Activated T-helper 17 cell treated with anti-CD3 and anti-CD28 coated beads, Interleukin-2, amount 50 U/mL, for 72 hours (primary cell): ENCODE results near the gene EMX2. TPM values are rescaled to one million over a fixed set of nuclear protein-coding genes. Genes with fewer than 3 reads are reported as not detected.
"Not testable (repeated sequence)": the region's sequence is repeated elsewhere in the genome, so short reads cannot be mapped to it uniquely, and the experiment has no call there.

Source experiments
- ATAC-seq: fragments of 150-1000 bp; cut with Tn5 transposase; replicated peaks from 2 replicates; pipeline ENCODE4 v1.10.0; 2021; ENCODE audit warnings: mild to moderate bottlenecking, moderate library complexity
- H3K27ac Mint-ChIP-seq: one replicate; pipeline ENCODE4 v1.8.0; 2022; ENCODE audit warnings: mixed read lengths
- H3K27me3 Mint-ChIP-seq: one replicate; pipeline ENCODE4 v1.8.0; 2022; ENCODE audit warnings: mixed read lengths
- H3K36me3 Mint-ChIP-seq: one replicate; pipeline ENCODE4 v1.8.0; 2022; ENCODE audit warnings: low read depth, mild to moderate bottlenecking, mixed read lengths
- H3K4me1 Mint-ChIP-seq: one replicate; pipeline ENCODE4 v1.8.0; 2022; ENCODE audit warnings: mixed read lengths
- H3K4me3 Mint-ChIP-seq: one replicate; pipeline ENCODE4 v1.8.0; 2022; ENCODE audit warnings: mild to moderate bottlenecking, mixed read lengths
- H3K9me3 Mint-ChIP-seq: one replicate; pipeline ENCODE4 v1.8.0; 2022; ENCODE audit warnings: mixed read lengths
- total RNA-seq, 2 donors: library from RNA; stranded (reverse); gene quantifications; one replicate each; pipeline ENCODE4 v1.2.3, GENCODE V29; 2022

The EMX2 gene
- not detected for total RNA-seq

DNA sequence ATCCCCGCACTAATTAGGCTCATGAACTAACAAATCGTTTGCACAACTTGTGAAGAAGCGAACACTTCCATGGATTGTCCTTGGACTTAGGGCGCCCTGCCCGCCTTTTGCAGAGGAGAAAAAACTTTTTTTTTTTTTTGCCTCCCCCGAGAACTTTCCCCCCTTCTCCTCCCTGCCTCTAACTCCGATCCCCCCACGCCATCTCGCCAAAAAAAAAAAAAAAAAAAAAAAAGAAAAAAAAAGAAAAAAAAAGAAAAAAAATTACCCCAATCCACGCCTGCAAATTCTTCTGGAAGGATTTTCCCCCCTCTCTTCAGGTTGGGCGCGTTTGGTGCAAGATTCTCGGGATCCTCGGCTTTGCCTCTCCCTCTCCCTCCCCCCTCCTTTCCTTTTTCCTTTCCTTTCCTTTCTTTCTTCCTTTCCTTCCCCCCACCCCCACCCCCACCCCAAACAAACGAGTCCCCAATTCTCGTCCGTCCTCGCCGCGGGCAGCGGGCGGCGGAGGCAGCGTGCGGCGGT is at the start of gene EMX2:
EMX2 (plus strand) TSS at position 41 of the 519 bp plus-strand sequence. CDS start 522 bp downstream, outside the sequence.
- no peak for ATAC-seq
- Mint-ChIP-seq H3K4me3 (peak within 1 kb of the TSS; percentile 44), H3K4me1 (peaks cover 1% of the 10 kb centered on the region), H3K27ac (no peak within 1 kb of the TSS), H3K27me3 (peaks cover 52% of the 10 kb centered on the region), H3K9me3 (no peaks in the 10 kb centered on the region), H3K36me3 (peaks cover 6% of the 10 kb centered on the region)

DNA sequence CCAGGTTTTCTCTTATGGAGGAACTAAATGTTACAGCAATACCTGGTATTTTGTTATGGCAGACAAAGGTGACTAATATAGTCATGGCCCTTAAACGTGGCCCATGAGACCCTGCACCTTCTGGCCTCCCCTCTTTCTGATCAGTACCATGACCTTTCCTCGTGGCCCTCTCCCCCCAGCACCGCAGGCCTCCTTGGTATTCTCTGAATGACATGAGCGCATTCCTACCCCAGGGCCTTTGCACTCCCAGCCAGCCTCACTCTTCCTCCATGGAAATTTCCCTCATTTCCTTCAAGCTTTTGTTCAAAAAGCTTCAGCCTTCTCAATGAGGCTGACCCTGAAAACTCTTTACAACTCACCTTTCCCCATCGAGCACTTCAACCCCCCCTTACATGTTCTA is 46.5 kb upstream of the EMX2 start:
- Mint-ChIP-seq H3K36me3 (no peaks in the 10 kb centered on the region), H3K27ac (no peak overlapping the region), H3K27me3 (peaks cover 41% of the 10 kb centered on the region), H3K4me1 (peaks cover 4% of the 10 kb centered on the region), H3K4me3 (no peak overlapping the region), H3K9me3 (no peaks in the 10 kb centered on the region)
- ATAC-seq = no peak

DNA sequence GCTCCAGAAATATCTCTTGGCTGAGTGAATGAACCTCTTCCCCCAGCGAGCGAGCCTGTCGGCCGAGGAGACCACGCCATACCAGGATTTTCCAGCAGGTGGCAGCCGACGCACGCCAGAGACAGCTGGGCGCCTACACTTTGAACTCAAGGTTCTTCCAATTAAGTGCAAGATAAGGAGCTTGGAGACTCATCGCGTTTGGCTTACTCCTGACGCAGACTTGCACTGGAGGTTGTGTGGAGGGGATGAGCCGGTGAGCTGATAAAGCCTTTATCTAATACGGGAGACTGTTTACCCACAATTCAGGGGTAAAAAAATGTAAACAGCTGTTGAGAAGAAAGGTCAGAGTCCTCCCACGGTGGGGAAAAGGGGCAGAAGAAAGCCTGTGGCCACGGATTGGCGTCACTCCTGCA is 45.9 kb upstream of the EMX2 start:
- Mint-ChIP-seq H3K27ac (no peak overlapping the region), H3K9me3 (no peaks in the 10 kb centered on the region), H3K27me3 (peaks cover 41% of the 10 kb centered on the region), H3K36me3 (no peaks in the 10 kb centered on the region), H3K4me1 (peaks cover 4% of the 10 kb centered on the region), H3K4me3 (no peak overlapping the region)
- peak; percentile 62 for ATAC-seq

DNA sequence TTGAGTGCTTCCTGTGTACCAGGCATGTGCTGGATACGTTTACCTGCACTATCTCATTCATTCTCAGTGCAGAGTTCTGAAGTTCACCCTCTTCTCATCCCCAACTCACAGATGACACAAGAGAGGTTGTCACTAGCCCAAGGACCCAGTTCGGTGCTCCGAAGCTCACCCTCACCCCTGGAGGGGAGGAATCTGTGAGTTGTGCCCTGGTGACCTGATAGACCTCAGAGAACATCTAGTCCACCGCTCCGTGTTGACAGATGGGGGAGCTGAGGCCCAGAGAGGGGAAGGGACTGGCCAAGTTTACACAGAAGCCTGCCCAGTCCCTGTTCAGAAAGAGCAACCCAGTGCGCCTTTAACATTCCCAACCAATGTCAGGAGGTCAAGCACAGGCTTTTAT is 44.8 kb upstream of the EMX2 start:
- H3K27me3 Mint-ChIP-seq = peaks cover 42% of the 10 kb centered on the region
- no peak overlapping the region for H3K4me3 Mint-ChIP-seq
- H3K27ac Mint-ChIP-seq = no peak overlapping the region
- H3K9me3 Mint-ChIP-seq = no peaks in the 10 kb centered on the region
- no peaks in the 10 kb centered on the region for H3K36me3 Mint-ChIP-seq
- peaks cover 4% of the 10 kb centered on the region for H3K4me1 Mint-ChIP-seq
- no peak for ATAC-seq

DNA sequence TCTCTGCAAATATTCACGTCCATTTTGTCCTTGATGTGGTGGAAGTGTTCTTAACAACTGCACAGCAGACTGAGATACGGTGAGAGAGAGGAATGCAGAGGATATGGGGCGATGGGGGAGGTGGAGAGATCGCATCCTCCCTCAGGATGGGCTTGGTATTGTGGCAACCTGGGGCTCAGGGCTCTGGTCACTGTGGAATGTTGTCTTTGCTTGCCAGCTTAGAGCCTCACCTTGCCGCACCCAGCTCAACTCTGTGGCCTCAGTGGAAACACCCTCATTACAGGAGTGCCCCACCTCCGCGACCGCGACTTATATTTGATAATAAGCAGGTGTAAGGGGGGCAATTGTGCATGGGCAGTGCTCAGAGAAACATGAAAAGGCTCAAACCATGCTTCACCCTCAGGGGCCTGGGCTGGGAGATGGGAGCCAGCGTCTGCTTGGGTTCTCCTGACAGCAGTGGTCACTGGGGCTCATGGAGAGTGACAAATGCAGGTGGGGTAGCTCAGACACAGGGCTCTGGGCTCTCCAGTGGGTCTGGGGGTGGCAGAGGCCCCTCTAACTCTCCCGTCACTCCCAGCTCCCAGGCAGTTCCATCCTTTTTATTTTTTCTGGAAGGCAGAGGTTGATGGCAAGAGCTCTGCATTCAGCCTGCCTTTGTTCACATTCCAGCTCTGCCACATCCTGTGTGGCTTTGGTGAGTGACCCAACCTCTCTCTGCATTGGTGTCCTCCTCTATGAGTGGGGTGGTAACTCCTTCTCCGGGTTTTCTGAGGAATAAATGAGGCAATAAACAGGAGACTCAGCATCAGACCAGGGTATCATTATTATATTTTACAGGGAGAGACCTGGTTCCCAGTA is 43.1 kb upstream of the EMX2 start:
- Mint-ChIP-seq H3K27me3 (peaks cover 34% of the 10 kb centered on the region), H3K9me3 (no peaks in the 10 kb centered on the region), H3K36me3 (no peaks in the 10 kb centered on the region), H3K27ac (no peak overlapping the region), H3K4me3 (no peak overlapping the region), H3K4me1 (peaks cover 4% of the 10 kb centered on the region)
- ATAC-seq = no peak

DNA sequence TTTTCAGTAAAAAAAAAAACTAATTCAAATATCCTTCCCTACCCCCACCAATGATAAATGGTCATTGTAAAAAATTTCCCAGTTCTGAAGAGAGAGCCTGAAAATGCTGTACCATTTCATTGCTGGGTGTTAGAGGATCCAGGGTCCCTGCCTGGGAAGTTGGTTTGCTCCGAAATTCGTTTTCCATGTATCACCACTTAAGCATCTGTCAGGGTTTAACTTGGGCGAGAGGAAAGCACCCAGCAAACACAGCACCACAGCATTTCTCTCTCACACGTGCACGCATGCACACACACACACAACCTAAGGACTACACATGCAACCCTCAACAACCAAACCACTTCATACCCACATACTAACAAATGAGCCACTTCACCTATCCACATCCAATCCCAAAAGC is 42.1 kb upstream of the EMX2 start:
- Mint-ChIP-seq H3K36me3 (no peaks in the 10 kb centered on the region), H3K4me3 (no peak overlapping the region), H3K27ac (no peak overlapping the region), H3K27me3 (peaks cover 28% of the 10 kb centered on the region), H3K9me3 (no peaks in the 10 kb centered on the region), H3K4me1 (peaks cover 4% of the 10 kb centered on the region)
- no peak for ATAC-seq

DNA sequence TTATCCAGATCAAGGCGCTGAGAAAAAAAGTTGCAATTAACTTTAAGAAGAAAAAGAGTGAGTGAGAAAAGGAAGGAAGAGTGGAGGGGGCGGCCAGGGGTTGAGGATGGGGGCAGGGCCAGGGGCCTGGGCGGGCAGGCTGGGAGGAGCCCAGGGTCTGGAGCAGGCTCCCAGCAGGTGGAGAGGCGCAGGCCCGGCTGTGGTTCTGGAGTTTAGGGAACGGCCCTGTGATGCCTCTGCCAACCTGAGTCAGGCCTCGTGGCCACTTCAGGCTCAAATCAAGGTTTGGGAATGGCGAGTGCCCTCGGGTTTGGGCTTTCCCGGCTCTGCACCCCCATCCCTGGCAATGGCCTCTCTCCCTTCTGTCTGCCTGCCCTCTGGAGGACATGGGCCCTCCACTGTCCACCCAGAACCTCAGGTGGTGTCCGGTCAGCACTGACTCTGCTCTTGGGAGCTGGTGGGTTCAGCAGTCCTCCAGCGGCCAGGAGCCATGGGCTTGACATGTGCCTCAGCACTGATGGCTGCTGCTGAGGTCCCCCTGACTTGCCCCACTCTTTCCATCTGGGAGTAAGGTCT is 41.0 kb upstream of the EMX2 start:
- ATAC-seq = no peak
- Mint-ChIP-seq H3K27ac (no peak overlapping the region), H3K27me3 (peaks cover 19% of the 10 kb centered on the region), H3K4me1 (peaks cover 3% of the 10 kb centered on the region), H3K4me3 (no peak overlapping the region), H3K36me3 (no peaks in the 10 kb centered on the region), H3K9me3 (no peaks in the 10 kb centered on the region)

DNA sequence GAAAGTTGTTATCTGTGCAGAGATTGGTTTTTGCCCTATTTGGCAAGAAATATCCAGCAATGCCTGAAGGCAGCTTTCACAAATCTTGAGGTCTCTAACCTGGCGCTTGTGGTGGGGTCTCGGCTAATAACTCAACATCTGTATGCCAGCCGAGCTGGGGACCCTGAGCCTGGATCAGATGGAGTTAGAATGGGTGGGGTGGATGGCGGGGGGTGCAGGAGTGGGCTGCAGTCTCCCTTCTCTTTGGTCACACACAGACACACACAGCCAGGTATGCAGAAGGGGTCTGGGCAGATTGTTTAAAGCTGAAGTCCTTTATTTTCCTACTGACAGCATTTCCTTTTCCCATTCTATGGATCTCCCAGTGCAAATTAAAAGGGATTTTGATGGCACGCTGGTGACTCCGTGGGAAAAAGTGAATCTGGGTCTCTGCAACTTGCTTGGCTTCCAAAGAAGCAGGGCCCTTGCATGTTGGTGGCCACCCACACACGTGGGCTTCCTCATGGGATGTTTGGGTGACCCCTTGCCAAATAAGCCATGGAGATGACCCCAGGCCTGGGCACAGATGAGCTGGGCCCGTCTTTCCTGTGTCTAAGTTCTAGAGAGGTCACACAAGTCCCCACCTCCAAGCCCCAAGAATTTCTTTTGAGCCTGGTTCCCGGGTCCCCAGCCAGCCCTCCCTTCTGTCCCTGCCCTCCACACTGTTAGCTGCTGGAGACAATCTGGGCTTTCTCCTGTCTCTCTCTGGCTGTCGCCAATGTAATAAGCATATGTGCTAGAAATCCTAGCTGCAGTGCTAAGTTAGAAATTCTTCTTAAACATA is 39.9 kb upstream of the EMX2 start:
- Mint-ChIP-seq H3K27me3 (peaks cover 16% of the 10 kb centered on the region), H3K4me1 (no peaks in the 10 kb centered on the region), H3K36me3 (no peaks in the 10 kb centered on the region), H3K27ac (no peak overlapping the region), H3K4me3 (no peak overlapping the region), H3K9me3 (no peaks in the 10 kb centered on the region)
- no peak for ATAC-seq

DNA sequence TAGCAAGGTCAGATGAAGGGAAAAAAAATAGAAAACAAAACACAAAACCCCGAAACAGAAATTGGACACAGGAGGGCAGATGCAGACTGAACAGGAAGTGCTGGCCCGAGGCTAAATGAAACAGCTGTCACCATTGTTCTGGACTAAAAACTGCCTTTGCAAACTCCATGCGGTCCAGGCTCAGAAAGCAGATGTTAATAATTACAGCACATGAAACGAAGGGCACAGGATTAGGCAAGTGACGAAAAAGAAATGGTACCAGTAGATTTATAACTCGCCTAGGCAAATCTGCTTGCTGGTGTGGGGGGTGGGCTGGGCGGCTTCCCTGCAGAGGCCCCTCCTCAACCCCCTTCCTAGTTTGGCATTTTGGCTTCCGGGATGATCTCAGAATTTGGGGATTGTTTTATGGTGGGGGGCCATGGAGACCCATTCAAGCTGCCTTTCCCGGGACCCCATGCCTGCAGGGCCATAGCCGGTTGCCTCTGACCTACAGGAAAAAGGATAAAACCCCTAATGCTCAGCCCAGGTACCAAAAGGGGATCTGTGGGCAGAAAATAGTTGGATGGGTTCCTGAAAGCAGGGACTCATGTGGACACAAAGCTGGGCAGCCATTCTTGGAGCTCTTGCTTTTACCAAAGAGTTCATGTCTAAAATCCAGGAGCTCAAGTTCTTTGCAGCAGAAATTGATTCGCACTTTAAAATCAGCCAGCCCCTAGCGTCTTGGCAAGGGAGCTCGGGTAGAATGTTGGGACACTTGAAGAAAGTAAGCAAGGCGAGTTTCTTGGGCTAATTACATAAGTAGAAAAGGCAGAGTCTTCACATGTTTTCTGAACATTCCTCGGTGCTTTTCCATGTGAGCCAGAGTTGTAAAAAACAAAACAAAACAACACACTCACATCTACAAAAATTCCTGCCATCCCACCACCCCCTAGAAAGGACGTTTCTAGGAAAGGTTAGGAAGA is 39.0 kb upstream of the EMX2 start:
- Mint-ChIP-seq H3K4me1 (no peaks in the 10 kb centered on the region), H3K27ac (no peak overlapping the region), H3K27me3 (peaks cover 16% of the 10 kb centered on the region), H3K36me3 (no peaks in the 10 kb centered on the region), H3K9me3 (no peaks in the 10 kb centered on the region), H3K4me3 (no peak overlapping the region)
- ATAC-seq = no peak

DNA sequence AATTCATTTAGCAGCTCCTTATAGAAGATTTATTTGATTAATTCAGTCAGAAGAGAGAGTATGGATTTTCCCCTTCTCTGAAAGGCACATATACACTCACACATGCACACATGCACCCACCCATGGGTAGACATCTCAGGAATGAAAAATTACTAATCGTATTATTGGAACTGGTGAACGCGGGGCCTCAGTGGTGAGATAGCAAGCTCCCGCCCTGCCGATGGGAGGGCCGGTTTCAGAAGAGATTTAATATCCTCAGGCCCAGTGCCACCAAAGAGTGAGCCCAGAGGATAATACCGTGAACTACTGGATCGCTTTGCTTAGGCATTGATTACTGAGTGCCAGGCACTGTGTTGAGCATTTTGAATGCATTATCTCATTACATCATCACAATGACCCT is 38.0 kb upstream of the EMX2 start:
- no peaks in the 10 kb centered on the region for H3K9me3 Mint-ChIP-seq
- H3K4me1 Mint-ChIP-seq = no peaks in the 10 kb centered on the region
- no peak overlapping the region for H3K27ac Mint-ChIP-seq
- H3K27me3 Mint-ChIP-seq = peaks cover 16% of the 10 kb centered on the region
- no peak for ATAC-seq
- H3K36me3 Mint-ChIP-seq = no peaks in the 10 kb centered on the region
- no peak overlapping the region for H3K4me3 Mint-ChIP-seq

DNA sequence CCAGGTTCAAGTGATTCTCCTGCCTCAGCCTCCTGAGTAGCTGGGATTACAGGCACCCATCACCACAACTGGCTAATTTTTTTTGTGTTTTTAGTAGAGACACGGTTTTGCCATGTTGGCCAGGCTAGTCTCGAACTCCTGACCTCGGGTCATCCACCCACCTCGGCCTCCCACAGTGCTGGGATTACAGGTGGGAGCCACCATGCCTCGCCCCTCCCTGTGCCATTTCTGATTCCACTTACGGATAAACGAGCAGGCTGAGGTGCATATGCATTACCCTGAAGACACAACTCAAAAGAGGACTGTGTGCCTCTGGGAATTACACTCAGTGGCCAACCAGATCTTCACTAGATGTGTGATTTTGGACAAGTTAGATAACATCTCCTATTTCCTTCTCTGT is 35.5 kb upstream of the EMX2 start:
- H3K4me1 Mint-ChIP-seq, ATAC-seq, H3K27ac Mint-ChIP-seq, H3K4me3 Mint-ChIP-seq, H3K9me3 Mint-ChIP-seq, H3K36me3 Mint-ChIP-seq: not testable (repeated sequence)
- peaks cover 14% of the 10 kb centered on the region for H3K27me3 Mint-ChIP-seq

DNA sequence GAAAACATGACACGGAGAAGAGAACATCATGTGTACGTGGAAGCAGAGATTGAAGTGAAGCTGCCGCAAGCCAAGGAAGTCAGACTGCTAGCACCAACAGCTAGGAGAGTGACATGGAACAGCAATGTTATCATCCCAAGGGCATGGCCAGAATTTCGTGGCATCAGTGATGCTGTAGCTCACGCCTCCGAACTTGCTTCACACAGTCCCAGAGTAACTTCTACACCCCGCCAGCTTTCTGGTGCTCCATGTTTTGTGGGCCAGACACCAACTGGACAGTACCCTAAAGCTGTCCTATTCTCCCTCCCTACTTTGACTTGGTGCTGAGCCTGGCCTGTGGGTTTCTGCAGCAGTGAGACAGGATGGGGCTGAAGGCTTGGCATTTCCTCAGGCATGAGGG is 33.0 kb upstream of the EMX2 start:
- H3K9me3 Mint-ChIP-seq = no peaks in the 10 kb centered on the region
- no peaks in the 10 kb centered on the region for H3K36me3 Mint-ChIP-seq
- no peak overlapping the region for H3K27ac Mint-ChIP-seq
- no peak overlapping the region for H3K4me3 Mint-ChIP-seq
- H3K27me3 Mint-ChIP-seq = peaks cover 27% of the 10 kb centered on the region
- ATAC-seq = no peak
- no peaks in the 10 kb centered on the region for H3K4me1 Mint-ChIP-seq

DNA sequence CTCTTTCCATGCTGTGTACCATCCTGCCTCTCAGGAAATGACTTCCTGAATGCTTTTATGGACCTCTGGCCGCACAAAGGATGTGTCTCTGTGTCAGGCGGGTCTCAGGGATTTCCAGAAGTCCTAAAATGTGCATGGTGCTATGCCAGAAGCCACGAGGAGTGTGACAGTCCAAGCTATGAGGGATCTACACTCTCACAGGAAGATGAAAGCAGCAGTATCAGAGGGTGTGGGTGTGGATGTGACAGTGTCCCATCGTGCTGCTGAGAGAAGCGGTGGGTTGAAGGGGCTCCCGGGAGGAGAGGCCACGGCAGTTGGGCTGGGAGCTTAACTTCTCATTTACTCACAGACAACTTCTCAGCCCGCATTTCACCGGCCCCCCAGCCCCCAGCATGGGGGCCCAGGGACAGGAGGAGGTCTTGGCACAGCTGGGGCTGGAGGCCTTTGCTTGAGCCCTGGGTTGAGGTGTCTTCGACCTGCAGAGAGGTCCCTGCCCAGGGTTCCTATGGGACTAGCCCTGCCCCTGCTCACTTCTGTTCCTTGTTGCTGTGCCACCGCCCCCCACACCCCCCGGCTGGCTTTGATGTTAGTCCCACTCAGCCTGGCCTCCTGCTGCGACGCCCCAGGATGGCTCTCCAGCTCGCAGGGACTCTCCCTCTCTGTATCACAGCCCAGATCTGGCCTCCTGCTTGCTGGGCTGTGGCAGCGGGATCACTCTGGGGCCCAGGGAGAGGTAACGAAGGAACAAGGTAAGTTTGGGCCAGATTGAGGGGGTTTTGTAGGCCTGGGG is 30.8 kb upstream of the EMX2 start:
- Mint-ChIP-seq H3K27ac (no peak overlapping the region), H3K9me3 (no peaks in the 10 kb centered on the region), H3K4me1 (no peaks in the 10 kb centered on the region), H3K36me3 (no peaks in the 10 kb centered on the region), H3K27me3 (peaks cover 33% of the 10 kb centered on the region), H3K4me3 (no peak overlapping the region)
- ATAC-seq = no peak
